SJSA1 (cell line): ENCODE measurements around the gene RELL1. TPM values are rescaled to one million over a fixed set of nuclear protein-coding genes. Genes with fewer than 3 reads are reported as not detected.

Experiments
- DNase-seq, 2 experiments: peaks; one replicate each; pipeline ENCODE4 v3.0.0-alpha.2; 2015 to 2020; ENCODE audit warnings: low spot score in 2 of 2, low read depth in 1 of 2
- H3K27ac ChIP-seq: fragments of 250-450 bp; sonication (Bioruptor Pico); 2 replicates; pipeline ENCODE4 v1.5.1; 2020; ENCODE audit warnings: mild to moderate bottlenecking, moderate library complexity
- H3K27me3 ChIP-seq: fragments of 250-450 bp; sonication (Bioruptor Pico); replicated peaks from 2 replicates; pipeline ENCODE4 v1.5.1; 2020; ENCODE audit warnings: mild to moderate bottlenecking, moderate library complexity
- H3K36me3 ChIP-seq: fragments of 250-450 bp; sonication (Bioruptor Pico); 2 replicates; pipeline ENCODE4 v1.5.1; 2020; ENCODE audit warnings: mild to moderate bottlenecking
- H3K4me1 ChIP-seq: fragments of 250-450 bp; sonication (Bioruptor Pico); replicated peaks from 2 replicates; pipeline ENCODE4 v1.6.1; 2021; ENCODE audit warnings: mild to moderate bottlenecking
- H3K4me3 ChIP-seq: fragments of 250-450 bp; sonication (Bioruptor Pico); 2 replicates; pipeline ENCODE4 v1.5.1; 2020; ENCODE audit warnings: mild to moderate bottlenecking
- H3K9me3 ChIP-seq: fragments of 250-450 bp; sonication (Bioruptor Pico); replicated peaks from 2 replicates; pipeline ENCODE4 v1.5.1; 2020; ENCODE audit warnings: mild to moderate bottlenecking
- total RNA-seq: library from RNA; depleted of rRNA; stranded (reverse); fragments of >200 nt; shearing (Covaris generic); gene quantifications from 2 replicates; pipeline ENCODE4 v1.2.3, GENCODE V29; 2014; rRNA removed

Gene RELL1, protein sequence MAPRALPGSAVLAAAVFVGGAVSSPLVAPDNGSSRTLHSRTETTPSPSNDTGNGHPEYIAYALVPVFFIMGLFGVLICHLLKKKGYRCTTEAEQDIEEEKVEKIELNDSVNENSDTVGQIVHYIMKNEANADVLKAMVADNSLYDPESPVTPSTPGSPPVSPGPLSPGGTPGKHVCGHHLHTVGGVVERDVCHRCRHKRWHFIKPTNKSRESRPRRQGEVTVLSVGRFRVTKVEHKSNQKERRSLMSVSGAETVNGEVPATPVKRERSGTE
- 55.7 and 62.2 TPM in 2 replicates for total RNA-seq

DNA sequence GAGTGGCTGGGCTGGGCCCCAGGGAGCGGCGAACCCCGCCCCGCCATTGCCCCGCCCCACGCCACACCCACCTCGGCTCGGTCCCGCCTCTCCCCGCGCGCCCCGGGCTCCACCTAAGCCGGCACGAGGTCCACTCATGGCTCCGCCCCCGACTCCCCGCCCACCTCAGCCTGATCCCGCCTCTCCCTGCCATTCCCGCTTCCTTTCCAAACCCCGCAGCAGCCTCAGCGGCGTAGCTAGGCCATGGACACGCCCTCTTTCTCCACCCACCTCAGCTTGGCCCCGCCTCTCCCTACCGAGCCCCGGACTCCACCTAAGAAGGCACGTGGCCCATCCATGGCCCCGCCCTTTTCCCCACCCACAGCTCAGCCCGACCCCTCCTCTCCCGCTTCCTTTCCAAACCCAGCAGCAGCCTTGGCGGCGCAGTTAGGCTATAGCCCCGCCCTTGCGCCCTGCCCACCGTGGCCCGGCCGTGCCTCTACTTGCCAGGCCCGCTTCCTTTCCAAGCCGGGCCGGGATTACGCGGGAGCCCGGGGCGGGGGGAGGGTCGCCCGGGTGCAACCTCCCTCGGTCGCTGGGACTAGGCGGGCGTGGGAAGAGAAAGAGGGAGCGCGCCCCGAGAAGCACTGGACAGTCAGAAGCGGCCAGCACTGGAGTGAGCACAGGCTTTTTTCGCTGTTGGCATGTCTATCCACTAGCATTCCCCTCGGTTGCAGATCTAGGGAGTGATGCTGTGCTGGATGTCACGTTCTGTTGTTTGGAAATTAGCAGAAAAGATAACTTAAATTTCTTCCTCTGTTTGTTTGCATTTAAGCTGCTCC, at the start of gene RELL1:
Gene RELL1, minus strand, starts transcription at position 4 of the 821 bp plus-strand sequence. CDS start 89 bp downstream, outside the sequence.
- Histone ChIP-seq H3K4me1 (peaks cover 18% of the 10 kb centered on the region), H3K27me3 (no peaks in the 10 kb centered on the region), H3K9me3 (no peaks in the 10 kb centered on the region), H3K4me3 (peak within 1 kb of the TSS; percentile 91), H3K36me3 (peaks cover 7% of the 10 kb centered on the region; the same call in 1 of the 2 replicates), H3K27ac (peak within 1 kb of the TSS; percentile 81)
- peak; percentile 97 for DNase-seq

DNA sequence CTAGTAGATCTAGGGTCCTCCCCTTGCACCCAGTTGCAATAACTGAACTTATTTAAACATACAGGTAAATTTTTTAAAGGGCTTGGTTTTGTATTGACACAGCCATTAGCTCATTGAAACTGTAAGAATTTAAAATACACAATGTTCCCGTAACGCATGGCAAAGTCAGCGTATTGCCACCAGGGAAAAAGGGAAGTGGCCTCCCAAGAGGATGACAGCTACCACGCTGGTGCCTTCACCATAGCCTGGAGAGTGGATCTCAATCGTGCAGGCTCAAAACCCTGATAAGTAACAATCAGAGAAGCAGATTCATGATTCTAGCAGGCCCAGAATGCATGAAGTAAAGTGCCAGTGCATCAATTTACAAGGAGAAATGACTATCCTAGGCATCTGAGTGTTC, 49.4 kb upstream of the RELL1 start:
- no peak overlapping the region for H3K4me3 ChIP-seq
- H3K4me1 ChIP-seq: no peaks in the 10 kb centered on the region
- no peaks in the 10 kb centered on the region for H3K27me3 ChIP-seq
- H3K9me3 ChIP-seq: no peaks in the 10 kb centered on the region
- no peak for DNase-seq
- no peak overlapping the region for H3K27ac ChIP-seq
- H3K36me3 ChIP-seq: no peaks in the 10 kb centered on the region

DNA sequence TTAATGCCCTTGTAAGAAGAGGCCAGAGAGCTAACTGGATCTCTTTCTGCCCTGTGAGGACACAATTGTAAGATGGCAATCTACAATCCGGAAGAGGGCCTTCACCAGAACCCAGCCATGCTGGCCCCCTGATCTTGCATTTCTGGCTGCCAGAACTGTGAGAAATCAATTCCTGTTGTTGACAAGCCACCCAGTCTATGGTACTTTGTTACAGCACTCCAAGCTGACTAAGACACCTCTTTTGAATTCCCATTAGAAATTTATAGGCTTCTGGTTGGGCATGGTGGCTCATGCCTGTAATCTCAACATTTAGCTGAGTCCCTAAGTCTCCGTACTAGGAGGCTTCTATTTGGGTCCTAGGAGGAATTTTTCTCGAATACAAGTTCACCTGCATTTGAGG, 48.8 kb upstream of the RELL1 start:
- no peak for DNase-seq
- Histone ChIP-seq H3K27me3 (no peaks in the 10 kb centered on the region), H3K4me3 (no peak overlapping the region), H3K27ac (no peak overlapping the region), H3K36me3 (no peaks in the 10 kb centered on the region), H3K4me1 (no peaks in the 10 kb centered on the region), H3K9me3 (no peaks in the 10 kb centered on the region)

DNA sequence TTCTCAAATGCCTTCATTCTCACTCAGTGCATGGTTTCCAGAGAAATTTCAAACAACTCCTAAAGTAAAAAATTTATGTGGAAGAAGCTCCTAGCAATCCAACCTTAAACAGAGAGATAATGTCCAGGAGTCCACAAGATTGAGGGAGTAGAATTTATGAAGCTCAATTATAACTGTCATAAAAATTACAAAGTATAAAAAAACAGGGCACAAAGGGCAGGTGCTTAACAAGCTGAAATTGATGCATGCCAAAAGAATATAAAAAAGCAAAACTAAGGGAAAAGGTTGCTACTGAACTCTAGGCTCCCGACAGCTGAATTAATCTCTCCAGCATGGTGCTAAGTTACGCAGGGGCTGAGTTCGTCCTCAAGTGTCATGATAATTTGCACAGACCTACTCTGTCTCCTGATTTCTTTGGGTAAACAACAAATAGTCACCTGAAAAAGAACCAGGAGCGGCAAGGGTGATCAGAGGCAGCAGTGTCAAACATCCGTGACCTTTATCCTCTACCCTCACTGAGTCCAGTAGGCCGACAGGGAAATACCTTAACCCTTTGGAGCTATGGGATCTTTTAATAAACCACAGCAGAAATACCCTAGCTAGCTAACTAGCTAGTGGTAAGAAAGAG, 47.2 kb upstream of the RELL1 start:
- Histone ChIP-seq H3K36me3 (no peaks in the 10 kb centered on the region), H3K4me1 (no peaks in the 10 kb centered on the region), H3K27me3 (no peaks in the 10 kb centered on the region), H3K27ac (no peak overlapping the region), H3K9me3 (no peaks in the 10 kb centered on the region), H3K4me3 (no peak overlapping the region)
- DNase-seq: no peak

DNA sequence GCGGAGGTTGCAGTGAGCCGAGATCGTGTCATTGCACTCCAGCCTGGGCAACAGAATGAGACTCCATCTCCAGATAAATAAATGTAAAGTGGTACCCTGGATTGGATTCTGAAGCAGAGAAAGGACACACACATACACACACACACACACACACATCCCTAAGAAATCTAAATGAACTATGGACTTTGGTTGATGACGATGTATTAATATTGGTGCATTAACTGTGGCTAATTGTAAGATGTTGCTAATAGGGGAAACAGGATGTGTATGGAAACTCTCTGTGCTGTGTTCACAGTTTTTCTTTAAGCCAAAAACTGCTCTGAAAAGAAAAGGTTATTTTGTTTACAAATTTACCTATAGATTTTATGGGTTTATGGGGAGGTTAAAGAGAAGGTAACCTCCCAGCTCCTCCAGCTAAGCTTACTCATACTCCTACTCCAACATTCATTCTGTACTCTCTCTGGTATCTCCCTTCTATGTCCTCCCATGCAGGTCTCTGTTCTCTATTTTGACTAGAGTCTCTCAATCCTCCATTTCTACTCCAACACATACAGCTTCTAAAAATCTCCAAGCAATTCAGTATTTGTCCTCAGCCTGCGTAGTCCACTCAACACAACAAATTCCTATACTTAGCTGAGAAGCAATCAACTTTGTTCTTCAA, 46.5 kb upstream of the RELL1 start:
- no peaks in the 10 kb centered on the region for H3K27me3 ChIP-seq
- H3K4me1 ChIP-seq: no peaks in the 10 kb centered on the region
- no peak for DNase-seq
- H3K9me3 ChIP-seq: no peaks in the 10 kb centered on the region
- H3K27ac ChIP-seq: no peak overlapping the region
- H3K4me3 ChIP-seq: no peak overlapping the region
- H3K36me3 ChIP-seq: no peaks in the 10 kb centered on the region

DNA sequence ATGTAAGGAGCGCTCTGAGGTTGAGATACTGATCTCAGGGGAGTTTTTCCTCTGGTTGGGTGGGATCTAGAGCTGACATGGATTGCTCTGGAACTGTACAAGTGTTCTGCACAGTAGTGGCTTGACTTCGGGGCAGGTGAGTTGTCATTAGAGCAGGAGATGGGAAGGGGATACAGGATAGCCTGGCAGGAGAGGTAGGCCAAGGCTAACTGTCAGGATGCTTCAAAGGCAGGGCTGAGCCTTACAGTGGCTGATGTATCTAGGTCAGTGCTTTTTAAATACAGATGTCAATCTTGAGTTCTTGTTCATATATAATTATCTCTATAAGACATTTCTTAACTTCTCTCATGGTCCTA, 43.5 kb upstream of the RELL1 start:
- Histone ChIP-seq H3K27ac (no peak overlapping the region), H3K4me3 (no peak overlapping the region), H3K27me3 (no peaks in the 10 kb centered on the region), H3K9me3 (no peaks in the 10 kb centered on the region), H3K36me3 (no peaks in the 10 kb centered on the region), H3K4me1 (no peaks in the 10 kb centered on the region)
- no peak for DNase-seq

DNA sequence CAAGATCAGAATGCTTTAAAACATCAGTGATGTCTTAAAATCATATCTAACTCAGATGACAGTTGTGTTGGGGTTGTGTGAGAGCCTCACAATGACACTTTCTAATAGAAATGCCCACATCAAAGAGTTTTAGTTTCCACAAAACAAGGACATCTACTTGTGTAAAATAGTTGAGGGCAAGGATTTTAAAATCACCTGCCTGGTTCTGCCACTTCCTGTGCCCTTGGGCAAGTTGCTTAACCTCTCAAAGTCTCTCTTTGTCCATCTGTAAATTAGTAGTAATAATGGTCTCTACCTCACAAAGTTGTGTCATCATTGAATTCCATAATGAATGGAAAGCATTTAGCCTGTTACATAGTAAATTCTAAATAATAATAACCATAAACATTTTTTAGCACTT, 41.9 kb upstream of the RELL1 start:
- Histone ChIP-seq H3K4me1 (no peaks in the 10 kb centered on the region), H3K4me3 (no peak overlapping the region), H3K27me3 (no peaks in the 10 kb centered on the region), H3K27ac (no peak overlapping the region), H3K36me3 (no peaks in the 10 kb centered on the region), H3K9me3 (no peaks in the 10 kb centered on the region)
- DNase-seq: no peak

DNA sequence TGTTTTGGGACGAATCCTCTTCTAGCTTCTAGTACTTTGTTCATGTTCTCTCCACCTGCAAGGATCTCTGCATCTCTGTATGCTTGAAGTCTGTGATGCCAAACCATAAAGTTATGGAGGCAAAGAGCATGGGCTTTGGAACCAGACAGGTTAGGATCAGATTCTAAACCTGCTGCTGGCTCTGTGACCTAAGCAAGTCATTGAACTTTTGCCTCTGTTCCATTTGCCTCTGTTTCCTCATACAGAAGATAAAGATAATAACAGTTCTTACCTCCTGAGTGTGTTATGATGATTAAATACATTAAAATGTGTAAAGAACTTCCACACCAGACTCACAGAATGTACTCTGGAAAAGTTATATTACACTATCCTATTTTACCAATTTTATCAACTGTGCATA, 41.5 kb upstream of the RELL1 start:
- no peaks in the 10 kb centered on the region for H3K4me1 ChIP-seq
- no peaks in the 10 kb centered on the region for H3K27me3 ChIP-seq
- H3K27ac ChIP-seq: no peak overlapping the region
- no peak for DNase-seq
- H3K4me3 ChIP-seq: no peak overlapping the region
- no peaks in the 10 kb centered on the region for H3K36me3 ChIP-seq
- no peaks in the 10 kb centered on the region for H3K9me3 ChIP-seq

DNA sequence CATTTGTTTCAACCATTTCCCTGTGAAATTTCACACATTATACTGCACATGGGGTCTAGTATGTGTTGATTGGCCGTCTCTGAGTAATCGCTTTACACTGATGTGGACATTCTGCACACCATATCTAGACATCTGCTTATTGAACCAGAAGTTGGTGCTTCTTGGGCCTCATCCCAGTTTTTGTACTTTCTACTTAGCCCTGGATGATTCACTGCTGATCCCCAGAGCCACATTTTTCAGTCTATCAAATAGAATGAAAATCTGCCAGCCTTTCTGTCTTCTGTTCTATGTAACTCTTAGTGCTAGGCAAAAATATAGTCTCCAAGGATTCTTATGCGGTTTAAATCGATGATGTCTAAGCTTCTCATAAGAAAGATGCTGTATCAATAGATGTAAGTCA, 40.5 kb upstream of the RELL1 start:
- Histone ChIP-seq H3K27ac (no peak overlapping the region), H3K9me3 (no peaks in the 10 kb centered on the region), H3K36me3 (no peaks in the 10 kb centered on the region), H3K4me3 (no peak overlapping the region), H3K4me1 (no peaks in the 10 kb centered on the region), H3K27me3 (no peaks in the 10 kb centered on the region)
- DNase-seq: no peak

DNA sequence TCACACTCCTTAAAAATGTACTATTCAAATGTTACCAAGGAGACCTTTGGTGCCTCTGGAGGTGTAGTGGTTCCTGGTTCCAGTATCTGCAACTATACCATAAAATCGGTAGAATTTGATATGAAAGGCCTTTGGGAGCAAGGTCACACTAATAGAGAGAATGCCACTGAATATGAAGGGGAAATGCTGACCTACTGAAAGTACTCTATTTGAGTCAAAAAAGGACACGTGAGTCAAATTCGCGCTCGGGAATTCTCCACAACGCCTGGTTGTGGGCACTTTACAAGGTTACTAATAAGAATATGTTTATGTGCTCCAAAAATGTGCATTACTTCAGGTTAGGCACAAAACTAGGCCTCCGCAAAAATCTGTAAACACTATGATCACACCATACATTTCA, 39.5 kb upstream of the RELL1 start:
- DNase-seq: no peak
- Histone ChIP-seq H3K27ac (no peak overlapping the region), H3K9me3 (no peaks in the 10 kb centered on the region), H3K4me3 (no peak overlapping the region), H3K36me3 (no peaks in the 10 kb centered on the region), H3K4me1 (no peaks in the 10 kb centered on the region), H3K27me3 (no peaks in the 10 kb centered on the region)

DNA sequence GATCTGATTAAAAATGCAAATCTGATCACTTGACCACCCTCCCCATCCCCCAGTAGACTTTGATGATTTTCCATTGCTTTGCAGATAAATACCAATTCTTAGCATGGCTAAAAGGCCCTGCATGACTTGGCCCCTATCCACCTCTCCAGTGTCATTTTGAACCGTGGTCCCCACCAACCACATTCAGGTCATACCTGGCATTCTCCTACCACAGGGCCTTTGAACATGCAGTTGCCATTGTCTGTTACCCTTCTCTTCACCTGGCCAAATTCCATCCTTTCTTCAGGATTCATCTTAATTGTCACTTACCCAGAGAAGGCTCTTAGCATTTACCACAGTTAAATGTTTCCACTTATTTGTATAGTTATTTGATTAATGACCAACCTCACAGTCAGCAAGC, 36.9 kb upstream of the RELL1 start:
- no peak overlapping the region for H3K4me3 ChIP-seq
- no peaks in the 10 kb centered on the region for H3K36me3 ChIP-seq
- no peaks in the 10 kb centered on the region for H3K9me3 ChIP-seq
- no peak for DNase-seq
- H3K27ac ChIP-seq: no peak overlapping the region
- no peaks in the 10 kb centered on the region for H3K27me3 ChIP-seq
- no peaks in the 10 kb centered on the region for H3K4me1 ChIP-seq

DNA sequence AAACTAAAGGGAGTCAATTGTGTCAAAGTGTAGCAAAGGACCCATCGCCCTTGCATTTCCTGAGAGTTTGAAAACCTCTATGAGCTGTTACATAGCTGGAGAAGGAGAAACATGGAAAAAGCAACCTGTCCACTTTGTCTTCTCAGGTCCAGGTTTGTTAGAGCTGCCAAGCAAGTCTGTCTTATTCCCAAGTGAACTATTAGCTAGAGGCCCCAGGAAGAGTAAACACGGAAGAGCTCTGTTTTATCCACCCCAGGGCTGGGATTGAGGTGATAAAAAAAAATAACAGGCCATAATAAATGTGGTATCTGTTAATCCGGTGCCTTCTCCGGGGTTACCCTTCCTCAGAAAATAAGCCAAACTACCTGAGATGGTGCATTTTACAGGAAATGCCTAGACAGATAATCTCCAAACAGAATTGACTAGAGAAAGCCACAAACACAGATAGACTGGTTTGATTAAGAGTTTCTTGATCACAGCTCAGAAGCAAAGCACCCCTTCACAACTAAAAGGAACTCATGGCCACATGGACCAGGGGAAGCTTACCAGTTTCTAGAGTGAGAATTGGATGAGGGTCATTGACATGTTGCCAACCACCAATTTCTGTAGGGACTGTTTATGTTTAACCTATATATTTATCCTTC, 35.9 kb upstream of the RELL1 start:
- H3K4me3 ChIP-seq: no peak overlapping the region
- H3K4me1 ChIP-seq: no peaks in the 10 kb centered on the region
- no peak overlapping the region for H3K27ac ChIP-seq
- H3K36me3 ChIP-seq: no peaks in the 10 kb centered on the region
- no peaks in the 10 kb centered on the region for H3K27me3 ChIP-seq
- no peaks in the 10 kb centered on the region for H3K9me3 ChIP-seq
- DNase-seq: no peak

DNA sequence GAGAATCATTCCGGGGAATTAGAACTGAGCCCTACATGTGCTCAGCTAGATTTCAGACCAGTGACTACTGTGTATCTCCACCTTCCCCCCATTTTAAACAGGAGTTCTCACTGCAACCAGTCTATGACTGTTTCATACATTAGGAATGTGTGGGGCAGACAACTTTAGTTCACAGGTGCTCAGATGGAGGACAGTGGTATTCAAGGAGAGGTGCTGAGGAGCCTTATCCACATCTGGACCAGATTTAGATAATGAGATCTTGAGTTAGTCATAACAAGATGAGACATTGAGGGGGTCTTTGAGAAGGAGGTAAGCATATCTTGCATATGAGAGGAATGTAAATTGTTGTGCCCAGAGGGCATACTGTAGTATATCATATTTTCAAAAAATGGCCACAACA, 32.8 kb upstream of the RELL1 start:
- Histone ChIP-seq H3K9me3 (no peaks in the 10 kb centered on the region), H3K4me3 (no peak overlapping the region), H3K27me3 (no peaks in the 10 kb centered on the region), H3K36me3 (no peaks in the 10 kb centered on the region), H3K4me1 (no peaks in the 10 kb centered on the region), H3K27ac (no peak overlapping the region)
- DNase-seq: no peak
